Measurements from ENCODE around the gene NDUFS3.

Gene NDUFS3

DNA sequence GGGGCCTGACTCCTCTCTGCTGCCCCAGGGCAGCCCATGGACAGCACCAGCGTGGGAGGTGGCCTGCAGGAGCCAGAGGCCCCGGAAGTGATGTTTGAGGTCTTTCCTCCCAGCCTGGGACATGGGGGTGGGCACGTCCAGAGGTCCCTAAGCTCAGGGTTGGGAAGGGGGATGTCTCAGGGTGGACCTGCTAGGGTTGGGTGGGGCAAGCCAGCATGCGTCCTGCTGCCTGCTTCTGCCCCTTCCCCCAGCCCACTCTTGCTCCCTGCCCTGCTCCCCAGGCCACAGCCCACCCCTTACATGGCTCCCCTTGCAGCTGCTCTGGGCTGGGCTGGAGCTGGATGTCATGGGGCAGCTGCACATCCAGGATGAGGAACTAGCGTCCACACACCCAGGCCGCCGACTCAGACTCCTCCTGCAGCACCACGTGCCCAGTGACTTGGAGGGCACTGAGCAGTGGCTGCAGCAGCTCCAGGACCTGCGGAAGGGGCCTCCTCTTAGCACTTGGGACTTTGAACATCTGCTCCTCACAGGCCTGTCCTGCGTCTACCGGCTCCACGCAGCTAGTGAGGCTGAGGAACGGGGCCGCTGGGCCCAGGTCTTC is 9.0 kb downstream of the NDUFS3 start:
- DNase-seq (ENCODE audit: low spot score) = peak; percentile 34
- TF ChIP-seq, protein P1, sequence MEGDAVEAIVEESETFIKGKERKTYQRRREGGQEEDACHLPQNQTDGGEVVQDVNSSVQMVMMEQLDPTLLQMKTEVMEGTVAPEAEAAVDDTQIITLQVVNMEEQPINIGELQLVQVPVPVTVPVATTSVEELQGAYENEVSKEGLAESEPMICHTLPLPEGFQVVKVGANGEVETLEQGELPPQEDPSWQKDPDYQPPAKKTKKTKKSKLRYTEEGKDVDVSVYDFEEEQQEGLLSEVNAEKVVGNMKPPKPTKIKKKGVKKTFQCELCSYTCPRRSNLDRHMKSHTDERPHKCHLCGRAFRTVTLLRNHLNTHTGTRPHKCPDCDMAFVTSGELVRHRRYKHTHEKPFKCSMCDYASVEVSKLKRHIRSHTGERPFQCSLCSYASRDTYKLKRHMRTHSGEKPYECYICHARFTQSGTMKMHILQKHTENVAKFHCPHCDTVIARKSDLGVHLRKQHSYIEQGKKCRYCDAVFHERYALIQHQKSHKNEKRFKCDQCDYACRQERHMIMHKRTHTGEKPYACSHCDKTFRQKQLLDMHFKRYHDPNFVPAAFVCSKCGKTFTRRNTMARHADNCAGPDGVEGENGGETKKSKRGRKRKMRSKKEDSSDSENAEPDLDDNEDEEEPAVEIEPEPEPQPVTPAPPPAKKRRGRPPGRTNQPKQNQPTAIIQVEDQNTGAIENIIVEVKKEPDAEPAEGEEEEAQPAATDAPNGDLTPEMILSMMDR (IDR thresholded peaks at IDR 0.05; ENCODE audit: extremely low read depth, missing control alignments) = no peak

DNA sequence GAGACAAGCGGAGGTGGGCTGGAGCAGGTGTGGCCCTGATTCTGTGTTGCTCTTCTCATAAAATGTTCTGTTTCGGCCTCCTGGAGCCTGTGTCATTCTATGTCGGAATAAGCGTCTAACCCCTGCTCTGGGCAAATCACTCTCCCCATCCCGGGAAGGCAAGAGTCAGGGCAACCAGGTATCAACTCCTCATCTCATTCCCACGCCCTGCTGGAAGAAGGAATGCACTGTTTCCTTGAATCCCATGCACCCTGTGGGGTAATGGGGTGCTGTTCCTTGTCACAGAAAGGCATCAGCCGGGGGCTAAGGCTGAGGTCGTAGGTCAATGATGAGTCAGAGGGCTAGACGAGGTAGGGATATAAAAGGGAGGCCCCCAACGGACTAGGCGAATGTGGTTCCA is 10.2 kb downstream of the NDUFS3 start:
- TF ChIP-seq, protein P1 (IDR thresholded peaks at IDR 0.05; ENCODE audit: extremely low read depth, missing control alignments) = no peak
- no peak for DNase-seq (ENCODE audit: low spot score)

DNA sequence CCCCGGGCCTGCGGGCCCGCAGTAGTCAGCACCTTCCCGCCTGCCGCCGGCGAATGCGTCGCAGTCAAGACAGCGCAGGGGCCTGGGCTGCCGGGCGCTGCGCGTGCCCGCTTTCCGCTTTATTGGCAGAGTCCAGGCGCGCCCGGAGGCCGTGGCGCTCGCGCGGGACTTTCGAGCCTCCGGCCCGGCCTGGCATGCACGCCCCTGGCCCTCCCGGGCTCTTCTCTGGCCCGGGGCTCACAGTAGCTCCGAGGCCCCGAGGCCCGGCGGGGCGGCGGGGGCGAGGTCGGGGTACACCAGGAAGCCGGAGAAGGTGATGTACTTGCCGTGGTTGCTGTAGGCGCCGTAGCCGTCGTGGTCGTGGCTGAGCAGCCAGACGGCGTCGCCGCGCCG is 10.7 kb downstream of the NDUFS3 start:
- DNase-seq (ENCODE audit: low spot score) = no peak
- TF ChIP-seq, protein P1 (IDR thresholded peaks at IDR 0.05; ENCODE audit: extremely low read depth, missing control alignments) = no peak

DNA sequence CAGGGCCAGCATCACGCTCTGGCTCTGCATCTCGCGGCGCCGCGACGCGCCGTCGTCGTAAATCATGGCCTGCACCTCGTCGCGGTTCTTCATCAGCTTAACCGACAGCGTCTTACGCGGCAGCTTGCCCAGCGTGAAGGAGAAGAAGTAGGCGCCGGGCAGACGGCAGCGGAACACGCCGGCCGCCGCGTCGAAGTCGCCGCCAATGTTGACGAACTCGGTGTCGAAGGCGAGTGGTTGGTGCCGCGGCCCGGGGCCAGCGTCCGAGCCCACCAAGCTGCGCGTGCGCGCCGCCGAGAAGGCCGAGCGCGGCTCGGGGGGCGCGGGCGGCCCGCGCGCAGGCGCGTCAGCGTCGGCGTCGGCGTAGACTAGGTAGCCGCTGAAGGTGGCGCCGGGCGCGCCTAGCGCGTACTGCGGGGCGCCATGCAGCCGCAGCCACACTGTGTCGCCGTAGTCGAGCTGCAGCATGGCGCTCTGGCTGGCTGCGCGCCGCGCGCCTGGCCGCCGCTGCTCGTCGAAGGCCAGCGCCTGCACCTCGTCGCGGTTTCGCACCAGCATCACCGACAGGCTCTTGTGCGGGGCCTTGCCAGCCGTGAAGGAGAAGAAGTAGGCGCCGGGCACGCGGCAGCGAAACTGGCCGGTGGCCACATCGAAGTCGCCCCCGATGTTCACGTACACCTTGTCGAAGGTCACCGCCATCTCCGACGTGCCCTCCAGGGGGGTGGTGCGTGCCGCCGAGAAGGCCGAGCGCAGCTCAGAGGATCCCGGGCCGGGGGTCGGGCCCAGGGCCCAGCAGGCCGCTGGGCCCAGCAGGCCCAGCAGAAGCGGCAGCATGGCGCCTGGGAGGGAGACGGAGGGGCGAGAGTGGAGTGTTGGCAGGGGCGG is 11.3 kb downstream of the NDUFS3 start:
- DNase-seq (ENCODE audit: low spot score) = no peak
- TF ChIP-seq, protein P1 (IDR thresholded peaks at IDR 0.05; ENCODE audit: extremely low read depth, missing control alignments) = no peak

DNA sequence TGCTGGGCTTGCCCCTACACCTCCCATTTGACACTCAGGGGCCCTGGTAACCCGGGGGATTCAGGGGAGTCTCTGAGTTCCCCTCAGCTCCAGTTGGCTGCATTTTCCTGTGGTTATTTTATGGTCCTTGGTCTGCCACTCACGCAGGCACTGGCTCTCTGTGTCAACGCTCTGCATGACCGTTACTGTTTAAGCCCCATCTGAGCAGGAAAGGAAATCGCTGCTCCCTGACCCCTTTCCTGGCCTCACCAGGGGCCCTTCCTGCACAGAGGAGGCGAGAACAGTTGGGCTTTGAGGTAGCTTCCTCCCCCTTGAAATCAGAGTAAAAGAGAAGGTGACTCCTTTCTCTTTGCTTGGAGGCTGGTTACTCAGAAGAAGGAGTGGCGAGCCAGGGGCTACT is 12.9 kb downstream of the NDUFS3 start:
- peak; percentile 69 for DNase-seq (ENCODE audit: low spot score)
- TF ChIP-seq, protein P1 (IDR thresholded peaks at IDR 0.05; ENCODE audit: extremely low read depth, missing control alignments) = no peak

DNA sequence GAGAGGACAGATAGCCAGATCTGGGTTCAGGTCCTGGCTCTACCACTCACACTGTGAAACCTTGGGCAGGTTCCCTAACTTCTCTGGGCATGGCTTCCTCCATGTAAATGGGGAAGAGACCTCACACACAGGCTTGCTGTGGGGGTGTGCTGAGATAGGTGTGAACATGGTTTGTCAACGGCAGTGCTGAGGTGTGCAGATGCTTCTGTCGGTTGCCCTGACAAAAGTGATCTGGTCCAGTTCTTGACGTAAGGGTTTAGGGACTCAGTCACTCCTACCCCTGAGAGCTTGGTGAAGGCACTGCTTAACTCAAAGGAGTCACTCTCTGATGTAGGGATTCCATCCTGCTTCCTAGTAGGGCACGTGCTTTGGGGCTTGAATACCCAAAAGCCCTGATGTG is 13.4 kb downstream of the NDUFS3 start:
- TF ChIP-seq, protein P1 (IDR thresholded peaks at IDR 0.05; ENCODE audit: extremely low read depth, missing control alignments) = no peak
- peak; percentile 46 for DNase-seq (ENCODE audit: low spot score)

DNA sequence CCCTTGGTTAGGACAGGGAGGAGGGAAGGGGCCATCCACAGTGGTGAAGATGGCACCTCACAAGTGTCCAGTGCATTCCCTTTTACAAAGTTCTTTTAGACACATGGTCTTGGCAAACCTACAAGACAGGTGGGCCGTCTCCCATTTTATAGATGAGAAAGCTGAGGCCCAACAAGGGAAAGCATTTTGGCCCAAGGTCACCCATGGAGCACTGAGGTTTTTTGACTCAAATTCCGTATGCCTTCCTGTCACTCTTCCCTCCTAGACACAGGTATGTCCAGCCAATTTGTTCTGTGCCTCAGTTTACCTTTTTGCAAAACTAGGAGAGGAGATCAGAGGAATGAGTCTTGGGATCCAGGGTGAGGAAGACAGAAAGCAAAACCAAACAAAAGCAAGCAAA is 14.1 kb downstream of the NDUFS3 start:
- no peak for DNase-seq (ENCODE audit: low spot score)
- TF ChIP-seq, protein P1 (IDR thresholded peaks at IDR 0.05; ENCODE audit: extremely low read depth, missing control alignments) = no peak
